Measurements from ENCODE around the gene LCN10. TPM values are rescaled to one million over a fixed set of nuclear protein-coding genes. Genes with fewer than 3 reads are reported as not detected.
A peak's percentile ranks its signal among the peaks of the same experiment; 100 is the strongest.

The LCN10 gene
- total RNA-seq, 2 experiments from 2014 or later = 2.6 to 3.2 TPM

DNA sequence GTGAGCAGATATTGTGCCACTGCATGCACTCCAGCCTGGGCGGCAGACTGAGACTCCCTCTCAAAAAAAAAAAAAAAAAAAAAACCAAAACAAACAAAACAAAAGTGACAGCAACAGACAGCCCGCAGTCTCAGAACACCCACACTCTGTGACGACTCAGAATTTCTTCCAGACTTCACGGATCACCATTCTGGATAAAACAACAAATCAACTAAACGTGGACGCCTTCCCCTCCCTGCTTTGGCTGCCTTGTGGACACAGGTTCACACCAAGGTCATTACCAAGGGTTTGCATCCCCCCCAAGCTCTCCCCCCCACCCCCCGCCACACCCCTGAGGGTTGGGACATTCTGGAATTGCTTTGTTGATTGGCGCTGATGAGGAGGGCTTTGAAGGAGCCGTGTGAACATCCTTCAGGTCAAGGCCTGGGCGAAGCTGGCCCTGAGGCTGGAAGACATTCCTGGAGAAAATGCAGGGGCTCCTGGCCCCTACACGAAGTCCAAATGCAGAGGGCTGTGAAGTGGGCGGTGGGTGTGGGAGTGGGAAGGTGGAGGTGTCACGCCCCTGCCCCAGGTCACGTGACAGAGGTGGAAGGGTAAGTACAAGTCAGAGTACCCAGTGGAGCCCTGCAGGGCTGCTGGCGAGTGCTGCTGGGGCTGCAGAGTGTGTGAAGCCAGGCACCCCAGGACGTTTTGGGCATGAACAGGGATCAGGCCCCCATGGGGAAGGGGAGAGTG lies 10.1 kb downstream of the LCN10 start:
- Mint-ChIP-seq H3K4me1 (ENCODE audit: low read depth) (peaks cover 32% of the 10 kb centered on the region), H3K9me3 (no peaks in the 10 kb centered on the region), H3K36me3 (ENCODE audit: low read depth) (peaks cover under 1% of the 10 kb centered on the region), H3K27ac (no peak overlapping the region), H3K4me3 (no peak overlapping the region), H3K27me3 (no peaks in the 10 kb centered on the region)
- TF ChIP-seq, protein P1, sequence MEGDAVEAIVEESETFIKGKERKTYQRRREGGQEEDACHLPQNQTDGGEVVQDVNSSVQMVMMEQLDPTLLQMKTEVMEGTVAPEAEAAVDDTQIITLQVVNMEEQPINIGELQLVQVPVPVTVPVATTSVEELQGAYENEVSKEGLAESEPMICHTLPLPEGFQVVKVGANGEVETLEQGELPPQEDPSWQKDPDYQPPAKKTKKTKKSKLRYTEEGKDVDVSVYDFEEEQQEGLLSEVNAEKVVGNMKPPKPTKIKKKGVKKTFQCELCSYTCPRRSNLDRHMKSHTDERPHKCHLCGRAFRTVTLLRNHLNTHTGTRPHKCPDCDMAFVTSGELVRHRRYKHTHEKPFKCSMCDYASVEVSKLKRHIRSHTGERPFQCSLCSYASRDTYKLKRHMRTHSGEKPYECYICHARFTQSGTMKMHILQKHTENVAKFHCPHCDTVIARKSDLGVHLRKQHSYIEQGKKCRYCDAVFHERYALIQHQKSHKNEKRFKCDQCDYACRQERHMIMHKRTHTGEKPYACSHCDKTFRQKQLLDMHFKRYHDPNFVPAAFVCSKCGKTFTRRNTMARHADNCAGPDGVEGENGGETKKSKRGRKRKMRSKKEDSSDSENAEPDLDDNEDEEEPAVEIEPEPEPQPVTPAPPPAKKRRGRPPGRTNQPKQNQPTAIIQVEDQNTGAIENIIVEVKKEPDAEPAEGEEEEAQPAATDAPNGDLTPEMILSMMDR (IDR thresholded peaks at IDR 0.05) = no peak
- intact Hi-C loops (cut with micrococcal nuclease) = no loop called here
- no peak for DNase-seq
- ATAC-seq = no peak
- ChIA-PET CTCF (no interaction called here), POLR2A (interaction anchor here (0.7 kb wide), 1 partner anchor 247 kb away, joined by 3 read pairs; no protein-coding TSS in a partner anchor)

DNA sequence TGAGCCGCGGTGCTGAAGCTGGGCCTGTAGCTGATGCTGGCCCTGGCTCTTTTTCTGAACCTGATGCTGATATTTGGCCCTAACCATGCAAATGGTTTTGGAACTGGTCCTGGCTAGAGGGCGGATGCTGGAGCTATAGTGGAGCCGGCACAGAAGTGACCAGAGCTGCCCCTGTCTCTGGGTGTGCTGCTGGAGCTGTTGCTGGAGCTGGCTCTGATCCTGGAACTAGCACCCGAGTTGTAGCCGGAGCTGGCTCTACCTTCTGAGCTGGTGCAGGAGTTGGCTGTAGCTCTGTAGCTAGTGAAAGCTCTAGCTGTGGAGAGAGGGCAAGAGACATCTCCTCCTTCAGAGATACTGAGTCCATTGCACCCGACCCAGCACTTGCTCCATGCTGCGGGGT lies 12.8 kb downstream of the LCN10 start:
- ChIA-PET POLR2A (interaction anchor here (0.6 to 5.6 kb wide), 7 partner anchors 11 to 384 kb away, joined by 3 to 44 read pairs (median 16); partner anchors contain the start of gene LCN10), CTCF (interaction anchor here (1.0 to 4.4 kb wide), 10 partner anchors 10 to 317 kb away, joined by 3 to 15 read pairs (median 4); partner anchors contain the start of gene LCN10)
- Mint-ChIP-seq H3K27me3 (no peaks in the 10 kb centered on the region), H3K4me1 (ENCODE audit: low read depth) (peaks cover 47% of the 10 kb centered on the region), H3K4me3 (peak overlapping the region; percentile 100), H3K36me3 (ENCODE audit: low read depth) (peaks cover 23% of the 10 kb centered on the region), H3K27ac (no peak overlapping the region), H3K9me3 (no peaks in the 10 kb centered on the region)
- ATAC-seq (no peak), DNase-seq (no peak)
- intact Hi-C loops (cut with micrococcal nuclease) = no loop called here
- TF ChIP-seq, protein P1 (IDR thresholded peaks at IDR 0.05) = no peak

DNA sequence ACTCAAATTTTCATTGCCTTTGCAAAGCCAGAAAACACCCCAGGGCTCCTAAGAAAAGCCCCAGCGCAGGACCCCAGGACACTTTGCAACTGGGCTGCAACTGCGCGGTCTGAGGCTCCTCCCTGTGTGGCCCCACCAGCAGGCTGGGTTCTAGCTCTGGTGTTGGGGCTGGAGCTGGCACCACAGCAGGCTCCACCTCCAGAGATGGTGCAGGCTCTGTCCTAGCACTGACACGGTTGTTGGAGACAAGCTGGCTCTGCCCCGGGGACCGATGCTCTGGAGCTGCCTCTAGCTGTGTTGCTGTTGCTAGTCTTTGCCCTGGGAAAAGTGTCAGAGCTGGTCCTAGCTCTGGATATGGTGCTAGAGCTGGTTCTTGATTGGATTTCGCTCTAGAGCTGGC lies 13.6 kb downstream of the LCN10 start:
- no peaks in the 10 kb centered on the region for H3K27me3 Mint-ChIP-seq
- peaks cover 29% of the 10 kb centered on the region for H3K36me3 Mint-ChIP-seq (ENCODE audit: low read depth)
- TF ChIP-seq, protein P1 (IDR thresholded peaks at IDR 0.05) = no peak
- peak overlapping the region; percentile 100 for H3K4me3 Mint-ChIP-seq
- H3K9me3 Mint-ChIP-seq = no peaks in the 10 kb centered on the region
- ATAC-seq (peak; percentile 43), DNase-seq (peak; percentile 44)
- ChIA-PET POLR2A (interaction anchor here (1.2 to 5.6 kb wide), 13 partner anchors 9 to 65 kb away, joined by 3 to 44 read pairs (median 7); partner anchors contain the start of gene LCN6), CTCF (interaction anchor here (0.7 to 4.4 kb wide), 14 partner anchors 11 to 359 kb away, joined by 3 to 15 read pairs (median 4); partner anchors contain the start of gene LCN10)
- peaks cover 45% of the 10 kb centered on the region for H3K4me1 Mint-ChIP-seq (ENCODE audit: low read depth)
- no peak overlapping the region for H3K27ac Mint-ChIP-seq
- intact Hi-C loops (cut with micrococcal nuclease) = no loop called here

DNA sequence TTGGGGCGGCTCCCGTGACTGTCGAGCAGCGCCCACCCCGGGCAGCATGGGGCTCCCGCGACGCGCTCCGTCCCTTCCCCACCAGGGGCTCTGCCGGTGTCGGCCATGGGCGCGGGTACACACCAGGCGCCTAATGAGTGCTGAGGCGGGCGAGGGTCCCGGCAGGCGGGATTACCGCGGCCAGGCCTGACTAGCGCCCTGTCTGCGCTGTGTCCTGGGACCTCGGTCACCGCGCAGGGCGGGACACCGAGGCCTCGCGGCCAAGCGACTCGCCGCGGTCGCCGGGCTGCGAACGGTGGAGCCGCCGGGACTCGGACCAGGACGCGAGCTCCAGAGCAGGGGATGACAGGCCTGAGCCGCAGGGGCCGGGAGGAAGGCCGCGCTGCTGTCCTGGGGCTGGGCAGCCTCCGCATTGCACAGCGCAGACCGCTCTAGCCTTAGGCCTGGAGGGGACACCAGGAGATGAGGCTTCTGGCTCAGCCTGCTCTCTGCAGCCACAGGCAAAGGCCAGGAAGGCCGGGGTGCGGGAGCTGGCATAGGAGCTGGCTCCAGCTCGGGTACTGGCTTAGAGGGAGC lies 14.1 kb downstream of the LCN10 start:
- Mint-ChIP-seq H3K4me3 (peak overlapping the region; percentile 100), H3K4me1 (ENCODE audit: low read depth) (peaks cover 45% of the 10 kb centered on the region), H3K27ac (no peak overlapping the region), H3K9me3 (no peaks in the 10 kb centered on the region), H3K27me3 (no peaks in the 10 kb centered on the region), H3K36me3 (ENCODE audit: low read depth) (peaks cover 34% of the 10 kb centered on the region)
- POLR2A ChIA-PET = interaction anchor here (0.5 to 5.6 kb wide), 26 partner anchors 7 to 306 kb away, joined by 3 to 44 read pairs (median 4); partner anchors contain the start of gene LCN6
- TF ChIP-seq, protein P1 (IDR thresholded peaks at IDR 0.05) = no peak
- no peak for DNase-seq
- CTCF ChIA-PET = interaction anchor here (0.7 to 4.4 kb wide), 16 partner anchors 11 to 359 kb away, joined by 3 to 15 read pairs (median 3); partner anchors contain the start of gene LCN10
- ATAC-seq = peak; percentile 8
- intact Hi-C loops (cut with micrococcal nuclease) = no loop called here

All from activated CD8-positive, alpha-beta T cell treated with anti-CD3 and anti-CD28 coated beads for 36 hours (primary cell).